Measurements from ENCODE around the gene EBNA1BP2. TPM values are rescaled to one million over a fixed set of nuclear protein-coding genes. Genes with fewer than 3 reads are reported as not detected.
"Not testable (repeated sequence)": the region's sequence is repeated elsewhere in the genome, so short reads cannot be mapped to it uniquely, and the experiment has no call there.

The EBNA1BP2 gene
- total RNA-seq, 4 donors from 2014 or later = 15.4 to 42.4 (median 29.6) TPM

- H3K27me3 ChIP-seq = no peaks in the 10 kb centered on the region
- H3K9me3 ChIP-seq = no peaks in the 10 kb centered on the region
- H3K4me1 ChIP-seq = no peaks in the 10 kb centered on the region
- no peak overlapping the region for H3K27ac ChIP-seq
- no peak for TF ChIP-seq CTCF (IDR thresholded peaks at IDR 0.05)
- TF ChIP-seq POLR2A (IDR thresholded peaks at IDR 0.05) = no peak
- H3K36me3 ChIP-seq = no peaks in the 10 kb centered on the region
- intact Hi-C loops (cut with DNase I; ENCODE audit: low total_unique reads) = no loop called here
- no peak overlapping the region for H3K4me3 ChIP-seq
- DNase-seq = no peak
Observed at GRCh38 chr1:43143441-43143888, 28.6 kb downstream of the EBNA1BP2 start.

GRCh38 chr1:43140583-43140982 is 31.5 kb downstream of the EBNA1BP2 start:
- no peak for TF ChIP-seq POLR2A (IDR thresholded peaks at IDR 0.05)
- no peak for TF ChIP-seq CTCF (IDR thresholded peaks at IDR 0.05)
- DNase-seq = no peak
- Histone ChIP-seq H3K27ac (no peak overlapping the region), H3K4me1 (no peaks in the 10 kb centered on the region), H3K36me3 (no peaks in the 10 kb centered on the region), H3K9me3 (no peaks in the 10 kb centered on the region), H3K4me3 (no peak overlapping the region), H3K27me3 (no peaks in the 10 kb centered on the region)
- intact Hi-C loops (cut with DNase I; ENCODE audit: low total_unique reads) = no loop called here

- intact Hi-C loops (cut with DNase I; ENCODE audit: low total_unique reads) = no loop called here
- TF ChIP-seq CTCF (IDR thresholded peaks at IDR 0.05) = no peak
- no peaks in the 10 kb centered on the region for H3K27me3 ChIP-seq
Observed at GRCh38 chr1:43140010-43140409, 32.1 kb downstream of the EBNA1BP2 start.

GRCh38 chr1:43139295-43139694 is 32.8 kb downstream of the EBNA1BP2 start:
- H3K36me3 ChIP-seq; H3K4me3 ChIP-seq; H3K27ac ChIP-seq; H3K4me1 ChIP-seq; DNase-seq; H3K9me3 ChIP-seq; intact Hi-C loops (cut with DNase I; ENCODE audit: low total_unique reads); H3K27me3 ChIP-seq: not testable (repeated sequence)

More at GRCh38 chr1:43140010-43140409, 32.1 kb downstream of the EBNA1BP2 start:
- Histone ChIP-seq H3K27ac (no peak overlapping the region), H3K4me1 (no peaks in the 10 kb centered on the region), H3K4me3 (no peak overlapping the region), H3K36me3 (no peaks in the 10 kb centered on the region), H3K9me3 (no peaks in the 10 kb centered on the region)
- DNase-seq = no peak

GRCh38 chr1:43137445-43138052 is 34.5 kb downstream of the EBNA1BP2 start:
- TF ChIP-seq POLR2A (IDR thresholded peaks at IDR 0.05) = no peak
- no peak for TF ChIP-seq CTCF (IDR thresholded peaks at IDR 0.05)
- Histone ChIP-seq H3K9me3 (no peaks in the 10 kb centered on the region), H3K4me1 (no peaks in the 10 kb centered on the region), H3K27ac (no peak overlapping the region), H3K27me3 (no peaks in the 10 kb centered on the region), H3K4me3 (no peak overlapping the region), H3K36me3 (no peaks in the 10 kb centered on the region)
- intact Hi-C loops (cut with DNase I; ENCODE audit: low total_unique reads) = no loop called here
- no peak for DNase-seq

Measured in uterus (tissue), 4 donors.